CD4-positive, alpha-beta T cell treated with Interleukin-4 for 1 hour (primary cell): ENCODE data around the gene WNT9A.

ENCODE experiments used
- DNase-seq, 2 donors: peaks; one replicate each; pipeline ENCODE4 v3.0.0-alpha.2; 2020 to 2022

WNT9A gene

GRCh38 chr1:227953022-227953412 lies 5.3 kb upstream of the WNT9A start:
- DNase-seq: peak in 1 of 2 donors; percentile 10

DNA sequence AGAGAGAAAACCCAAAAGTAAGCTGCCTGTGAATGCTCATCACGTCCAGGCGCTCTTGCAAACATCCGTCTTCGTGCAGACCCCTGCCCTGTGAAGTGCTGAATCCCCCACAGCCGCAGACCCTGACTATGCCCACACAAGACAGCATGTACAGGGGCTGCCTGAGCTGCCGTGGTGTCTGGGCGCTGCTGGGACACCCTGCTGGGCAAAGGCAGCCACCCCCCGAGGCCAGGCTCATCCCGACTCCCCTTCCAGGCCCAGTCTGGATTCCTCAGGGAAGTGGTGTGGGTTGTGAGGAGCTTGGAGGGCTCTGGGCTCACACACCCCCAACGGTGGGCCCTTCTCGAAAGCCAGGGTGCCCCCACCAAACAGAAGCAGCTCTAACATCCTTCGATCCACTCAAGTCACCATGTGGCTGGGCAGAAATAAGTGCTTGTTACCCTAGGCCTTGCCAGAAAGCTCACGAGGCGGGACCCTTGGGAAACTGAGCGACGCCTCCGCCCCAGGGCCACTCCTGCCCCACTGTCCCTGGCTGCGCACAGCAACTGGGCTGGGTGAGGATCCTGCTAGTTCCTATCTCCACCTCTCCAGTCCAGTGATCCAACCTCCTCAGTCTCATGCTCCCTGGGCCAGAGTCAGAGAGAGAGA lies 4.8 kb upstream of the WNT9A start:
- peak in 1 of 2 donors; percentile 6 for DNase-seq

DNA sequence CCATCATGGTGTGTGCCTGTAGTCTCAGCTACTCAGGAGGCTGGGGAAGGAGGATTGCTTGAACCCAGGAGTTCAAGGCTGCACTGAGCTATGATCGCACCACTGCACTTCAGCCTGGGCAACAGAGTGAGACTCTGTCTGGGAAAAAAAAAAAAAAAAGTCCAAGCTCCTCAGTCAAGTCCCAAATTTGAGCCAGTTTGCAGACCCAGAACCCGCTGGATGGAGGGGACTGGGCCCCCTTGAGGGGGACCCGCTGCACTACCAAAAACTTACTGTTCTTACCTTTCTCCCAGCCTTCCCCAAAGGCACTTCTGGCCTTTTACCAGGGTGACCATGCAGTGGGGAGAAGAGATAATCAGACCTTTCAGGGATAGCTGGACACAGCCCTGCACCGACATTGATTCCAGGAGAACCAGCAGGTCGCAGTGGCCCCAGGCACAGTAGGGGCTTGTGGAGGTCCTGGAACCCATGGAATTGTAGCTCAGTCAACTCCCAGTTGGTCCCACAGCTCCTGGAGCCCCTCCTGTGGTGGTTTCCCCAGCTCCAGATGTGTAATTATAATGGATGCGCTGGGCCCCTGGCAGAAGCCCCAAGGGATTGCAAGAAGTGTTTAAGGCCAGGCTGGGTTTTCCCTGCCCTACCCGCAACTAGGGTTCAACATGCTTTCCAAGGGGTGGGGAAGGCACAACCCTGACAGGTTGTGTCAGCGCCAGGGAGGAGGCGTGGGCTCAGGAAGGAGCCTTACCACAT lies 4.1 kb upstream of the WNT9A start:
- peak in 1 of 2 donors; percentile 8 for DNase-seq

DNA sequence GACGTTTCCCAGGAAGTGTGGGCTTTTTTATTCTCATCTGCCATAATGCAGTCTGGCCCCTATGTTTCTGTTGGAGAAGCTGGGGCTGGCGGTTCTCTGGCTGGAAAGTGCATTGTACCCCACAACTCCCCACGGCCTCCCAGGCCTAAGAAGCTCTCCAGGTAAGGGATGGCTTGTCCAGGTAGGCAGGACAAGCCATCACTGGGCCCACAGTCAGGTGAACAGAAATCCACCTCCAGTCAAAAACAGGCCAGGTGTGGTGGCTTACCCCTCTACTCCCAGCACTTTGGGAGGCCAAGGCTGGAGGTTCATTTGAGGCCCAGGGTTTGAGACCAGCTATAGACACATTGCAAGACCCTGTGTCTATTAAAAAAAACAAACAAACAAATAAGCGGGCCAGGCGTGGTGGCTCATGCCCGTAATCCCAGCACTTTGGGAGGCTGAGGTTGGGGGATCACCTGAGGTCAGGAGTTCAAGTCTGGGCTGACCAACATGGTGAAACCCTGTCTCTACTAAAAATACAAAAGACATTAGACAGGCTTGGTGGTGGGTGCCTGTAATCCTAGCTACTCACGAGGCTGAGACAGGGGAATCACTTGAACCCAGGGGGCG lies 3.1 kb upstream of the WNT9A start:
- peak in 1 of 2 donors; percentile 9 for DNase-seq

DNA sequence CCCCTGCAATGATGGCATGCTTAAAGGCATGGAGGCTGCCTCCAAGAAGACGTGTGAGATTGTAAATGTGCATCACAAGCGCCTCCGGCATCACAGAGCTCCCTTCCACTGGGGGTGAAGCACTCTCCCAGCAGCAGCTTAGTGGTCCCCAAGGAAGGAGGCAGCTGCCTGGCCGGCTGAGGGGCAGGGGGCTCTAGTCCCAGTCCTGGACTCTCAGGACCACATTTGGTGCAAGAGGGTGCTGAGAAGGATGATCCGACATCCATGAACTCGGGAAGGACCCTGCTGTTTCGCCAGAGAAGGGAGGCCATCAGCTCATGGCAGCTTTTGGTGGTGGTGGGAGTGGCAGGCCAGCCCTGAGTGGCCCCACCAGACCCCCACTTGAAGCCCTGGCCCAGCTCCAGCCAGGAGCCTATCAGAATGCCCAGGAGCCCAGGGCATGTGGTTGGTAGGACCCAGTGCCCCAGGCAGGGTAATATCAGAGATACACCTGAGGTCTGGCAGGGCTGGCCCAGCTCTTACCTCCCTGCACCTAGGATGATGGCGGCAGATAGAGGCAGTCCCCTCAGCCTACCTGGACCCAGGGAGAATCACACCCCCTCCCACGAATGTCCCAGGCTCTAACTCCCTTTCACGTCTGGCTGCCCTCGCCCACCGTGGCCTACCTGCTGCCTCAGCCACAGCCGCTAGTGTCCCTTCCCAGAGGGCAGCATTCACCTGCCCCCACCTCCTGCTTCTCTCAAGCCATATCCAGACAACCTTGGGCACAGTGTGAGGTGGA lies 2.4 kb upstream of the WNT9A start:
- peak in 1 of 2 donors; percentile 7 for DNase-seq

DNA sequence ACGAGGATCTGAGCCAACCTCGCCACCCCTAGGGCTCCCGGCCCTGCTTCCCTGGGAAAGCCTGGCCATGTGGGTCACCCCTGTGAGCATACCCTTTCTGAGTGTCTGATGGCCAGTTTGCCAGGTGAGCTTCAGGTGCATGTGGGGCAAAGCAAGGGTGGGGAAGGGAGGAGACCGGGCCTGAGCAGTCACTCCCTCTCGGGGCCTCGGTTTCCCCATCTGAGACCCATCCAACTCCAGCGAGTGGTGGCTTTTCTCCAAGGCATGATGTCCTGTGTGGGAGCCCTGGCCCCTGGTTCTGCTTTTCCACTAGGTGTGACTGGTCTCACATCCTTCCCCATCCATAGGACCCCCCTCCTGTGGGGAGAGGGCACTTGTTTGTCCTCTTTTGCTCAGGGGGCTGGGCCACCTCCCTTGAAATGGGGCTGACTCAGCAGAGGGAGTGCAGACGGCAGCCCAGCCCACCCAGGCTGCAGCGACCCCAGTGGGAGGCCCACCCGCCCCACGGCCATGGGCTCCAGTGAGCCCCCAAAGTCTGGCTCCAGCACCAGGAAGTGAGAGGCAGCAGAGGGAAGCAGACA lies 1.7 kb upstream of the WNT9A start:
- peak in 1 of 2 donors; percentile 10 for DNase-seq

- DNase-seq: peak in 1 of 2 donors; percentile 6
These were observed 945 bp upstream of the WNT9A start for GRCh38 chr1:227948493-227949260.

DNA sequence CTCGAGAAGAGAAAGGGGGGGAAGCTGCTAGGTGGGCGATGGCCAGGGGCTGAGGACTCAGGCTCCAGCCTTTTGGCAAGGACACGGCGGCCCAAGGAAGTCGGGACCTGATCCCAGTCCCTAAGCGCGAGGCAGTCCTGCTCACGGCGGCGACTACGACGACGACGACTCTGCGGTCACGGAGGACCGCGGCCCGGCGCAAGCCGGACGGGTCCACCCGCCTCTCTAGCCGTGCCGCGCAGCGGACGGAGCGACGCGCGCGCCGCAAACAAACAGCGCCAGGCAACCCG lies 401 bp downstream of the WNT9A start:
- DNase-seq: peak in 1 of 2 donors; percentile 8

GRCh38 chr1:227946624-227947385 lies 927 bp downstream of the WNT9A start:
- peak; percentile 35 to 60 for DNase-seq

DNA sequence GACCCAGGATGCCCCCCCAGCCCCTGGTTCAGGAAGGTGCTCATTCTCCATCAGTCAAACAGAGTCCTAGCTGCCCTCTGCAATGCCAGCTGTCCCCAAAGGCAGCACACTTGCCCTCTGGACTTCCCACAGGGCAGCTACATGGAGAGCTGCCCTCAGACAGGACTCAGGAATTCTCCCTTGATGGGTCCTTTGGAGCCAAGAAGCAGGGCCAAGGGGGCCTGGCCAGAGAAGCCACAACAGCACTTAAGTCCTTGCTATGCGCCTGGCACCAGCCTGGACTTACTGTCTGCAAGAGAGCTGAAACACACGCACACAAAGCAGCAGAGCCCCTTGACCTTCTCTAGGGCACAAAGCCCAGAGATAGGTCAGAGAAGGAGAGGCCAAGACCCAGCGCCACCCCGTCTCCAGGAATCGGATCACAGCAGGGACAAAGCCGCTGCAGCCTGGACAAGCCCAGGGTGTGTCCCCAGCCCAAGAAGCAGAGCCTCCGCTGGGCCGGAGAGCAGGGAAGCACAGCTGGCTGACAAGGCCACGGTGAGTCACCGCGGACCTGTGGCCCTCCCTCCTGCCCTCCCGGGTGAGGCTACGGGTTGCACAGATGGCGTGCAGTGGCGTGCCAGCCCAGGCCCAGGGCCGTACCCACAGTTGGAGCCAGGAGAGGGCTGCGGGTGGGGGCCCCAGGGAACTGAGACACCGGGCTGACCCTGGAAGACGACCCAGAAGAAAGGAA lies 1.7 kb downstream of the WNT9A start:
- DNase-seq: peak in 1 of 2 donors; percentile 9

DNA sequence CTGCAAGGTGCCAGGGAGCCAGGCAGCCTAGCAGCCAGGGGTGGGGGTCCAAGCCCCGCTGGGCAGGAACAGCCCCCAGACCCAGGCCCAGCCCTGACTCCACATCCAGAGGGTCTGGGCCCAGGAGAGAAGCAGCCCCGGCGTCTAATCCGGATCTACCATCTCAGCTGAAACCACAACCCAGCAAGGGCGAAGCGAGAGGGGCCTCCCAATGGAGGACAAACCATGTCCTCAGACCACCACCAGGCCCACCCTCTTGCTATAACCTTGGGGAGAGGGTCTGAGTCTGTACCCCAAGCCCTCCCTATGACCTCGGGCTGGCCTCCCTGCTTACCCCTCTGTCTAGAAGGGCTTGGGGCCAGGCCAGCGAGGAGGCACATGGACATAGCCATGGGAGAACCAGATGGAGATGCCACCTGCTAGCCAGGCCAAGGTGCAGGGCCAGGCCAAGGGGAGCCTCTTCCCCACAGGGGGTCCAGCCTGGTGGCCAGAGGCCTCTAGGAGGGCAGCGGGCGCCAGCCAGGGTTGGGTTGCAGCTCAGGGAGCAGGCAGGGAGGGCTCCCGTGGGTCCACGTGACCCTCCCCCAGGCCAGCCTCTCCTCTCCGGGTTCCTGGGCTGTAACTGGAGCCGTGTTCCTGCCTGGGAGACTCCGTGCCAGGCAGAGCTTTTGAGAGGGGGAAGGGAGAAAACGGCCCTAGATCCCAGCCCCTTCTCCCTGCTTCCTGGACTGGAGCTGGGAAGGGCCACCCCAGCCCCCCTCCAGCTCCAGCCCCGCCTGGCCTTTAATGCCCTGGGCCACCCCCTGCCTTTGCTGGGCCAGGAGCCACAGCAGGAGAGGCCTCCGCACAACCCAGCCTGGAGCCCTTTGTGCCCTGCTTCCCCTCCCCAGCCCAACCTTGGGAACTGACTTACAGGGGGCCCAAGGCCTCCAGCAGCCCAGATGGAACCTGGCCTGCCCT lies 2.5 kb downstream of the WNT9A start:
- DNase-seq: peak in 1 of 2 donors; percentile 8

GRCh38 chr1:227944090-227944930 lies 3.4 kb downstream of the WNT9A start:
- DNase-seq: peak in 1 of 2 donors; percentile 7

DNA sequence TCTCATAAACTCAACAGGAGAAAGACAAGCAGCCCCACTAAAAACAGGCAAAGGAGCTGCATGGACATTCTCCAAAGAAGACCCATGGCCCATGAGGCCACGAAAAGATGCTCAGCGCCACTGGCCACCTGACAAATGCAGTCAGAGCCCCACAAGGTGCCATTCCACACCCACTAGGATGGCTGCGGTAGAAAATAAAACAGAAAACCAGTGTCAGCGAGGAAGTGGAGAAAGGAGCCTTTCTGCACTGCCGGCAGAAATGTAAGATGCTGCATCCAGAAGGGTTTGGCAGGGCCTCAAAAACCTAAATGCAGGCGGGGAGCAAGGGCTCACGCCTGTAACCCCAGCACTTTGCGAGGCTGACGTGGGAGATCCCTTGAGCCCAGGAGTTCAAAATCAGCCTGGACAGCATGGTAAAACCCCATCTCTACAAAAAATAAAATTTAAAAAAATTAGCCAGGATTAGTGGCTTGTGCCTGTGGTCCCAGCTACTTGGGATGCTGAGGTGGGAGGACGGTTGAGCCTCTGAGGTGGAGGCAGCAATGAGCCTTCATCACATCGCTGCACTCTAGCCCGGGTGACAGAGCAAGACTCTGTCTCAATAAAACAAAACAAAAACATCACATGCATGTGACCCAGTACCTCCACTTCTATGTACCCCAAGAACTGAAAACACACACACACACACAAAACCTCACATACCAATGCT lies 4.2 kb downstream of the WNT9A start:
- peak in 1 of 2 donors; percentile 4 for DNase-seq

- DNase-seq: peak in 1 of 2 donors; percentile 10
These were observed 4.9 kb downstream of the WNT9A start for GRCh38 chr1:227942716-227943261.

GRCh38 chr1:227942021-227942715 lies 5.6 kb downstream of the WNT9A start:
- DNase-seq: peak in 1 of 2 donors; percentile 8

DNA sequence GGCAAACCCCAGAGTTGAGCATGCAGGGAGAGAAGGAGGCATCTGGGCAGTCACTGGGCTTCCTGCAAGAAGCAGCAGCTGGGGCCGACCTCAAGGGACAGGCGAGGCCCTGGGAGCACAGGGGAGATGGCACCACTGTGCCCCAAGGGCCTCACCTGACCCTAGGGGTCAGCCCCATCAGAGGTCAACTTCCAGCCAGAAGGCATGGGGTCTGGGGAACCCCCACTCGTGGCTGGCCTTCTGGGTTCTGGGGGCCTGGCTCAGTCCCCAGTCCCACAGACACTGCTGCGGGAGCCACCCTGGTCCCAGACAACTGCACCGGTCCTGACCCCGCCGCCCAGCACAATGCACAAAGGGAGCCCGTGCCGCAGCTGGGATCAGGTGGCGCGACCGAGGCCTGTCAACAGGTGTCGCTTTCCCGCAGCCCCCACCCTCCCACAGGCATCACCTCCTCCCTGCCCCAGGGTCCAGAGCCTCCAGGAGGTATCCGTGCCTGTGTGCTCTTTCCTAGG lies 6.2 kb downstream of the WNT9A start:
- DNase-seq: peak in 1 of 2 donors; percentile 10
